Activated CD4-positive, alpha-beta T cell treated with anti-CD3 and anti-CD28 coated beads for 36 hours (primary cell): ENCODE data around the gene RBM19. TPM values are rescaled to one million over a fixed set of nuclear protein-coding genes. Genes with fewer than 3 reads are reported as not detected.

Source experiments
- ATAC-seq: fragments of 200-7000 bp; cut with Tn5 transposase; one replicate; pipeline ENCODE4 v1.10.0; 2021; ENCODE audit warnings: mild to moderate bottlenecking, moderate library complexity
- CTCF ChIA-PET: fragments of 350-600 bp; sonication (Branson Sonifier 250); formaldehyde crosslinking; loops from one replicate; lab custom pipeline; 2021; ENCODE audit warnings: antibody characterized with exemption; lab: Charles Lee
- POLR2A ChIA-PET: fragments of 350-600 bp; sonication (Branson Sonifier 250); formaldehyde crosslinking; loops from one replicate; lab custom pipeline; 2021; ENCODE audit warnings: antibody characterized with exemption, inconsistent platforms; lab: Charles Lee
- DNase-seq: peaks from one replicate; pipeline ENCODE4 v3.0.0-alpha.2; 2020
- H3K27ac Mint-ChIP-seq: one replicate; pipeline ENCODE4 v1.8.0; 2021; ENCODE audit warnings: mixed read lengths
- H3K27me3 Mint-ChIP-seq: one replicate; pipeline ENCODE4 v1.8.0; 2021; ENCODE audit warnings: mixed read lengths
- H3K36me3 Mint-ChIP-seq: one replicate; pipeline ENCODE4 v1.8.0; 2021; ENCODE audit warnings: low read depth, mixed read lengths
- H3K4me1 Mint-ChIP-seq: one replicate; pipeline ENCODE4 v1.8.0; 2021; ENCODE audit warnings: mixed read lengths
- H3K4me3 Mint-ChIP-seq: one replicate; pipeline ENCODE4 v1.8.0; 2021; ENCODE audit warnings: mild to moderate bottlenecking, moderate library complexity, mixed read lengths
- H3K9me3 Mint-ChIP-seq: one replicate; pipeline ENCODE4 v1.8.0; 2021; ENCODE audit warnings: low read depth, mixed read lengths
- intact Hi-C, 2 experiments: fragments of 100-400 bp; cut with DNase I in 1 of 2; cut with micrococcal nuclease in 1 of 2; formaldehyde crosslinking; loops; one replicate each; pipeline versions ENCODE4 v1.14.2 to v1.15.1; 2022 to 2024; cut with DNase I, micrococcal nuclease
- total RNA-seq, 2 experiments: library from RNA; stranded (reverse); gene quantifications; one replicate each; pipeline ENCODE4 v1.2.3, GENCODE V29; 2021

The RBM19 gene
- total RNA-seq, 2 experiments from 2014 or later = 79.6 to 93.5 TPM

GRCh38 chr12:113950873-113951272, 15.3 kb downstream of the RBM19 start:
- POLR2A ChIA-PET = no interaction called here
- Mint-ChIP-seq H3K9me3 (no peaks in the 10 kb centered on the region), H3K27ac (no peak overlapping the region), H3K27me3 (no peaks in the 10 kb centered on the region), H3K36me3 (peaks cover 62% of the 10 kb centered on the region), H3K4me1 (no peaks in the 10 kb centered on the region), H3K4me3 (no peak overlapping the region)
- DNase-seq (no peak), ATAC-seq (no peak)
- intact Hi-C loops = no loop called here
- CTCF ChIA-PET = interaction anchor here (0.6 to 0.8 kb wide), 2 partner anchors 16 to 22 kb away, joined by 3 to 5 read pairs; no protein-coding TSS in a partner anchor

GRCh38 chr12:113949321-113950305, 16.5 kb downstream of the RBM19 start:
- no peaks in the 10 kb centered on the region for H3K4me1 Mint-ChIP-seq
- no peak overlapping the region for H3K27ac Mint-ChIP-seq
- ChIA-PET POLR2A (no interaction called here), CTCF (no interaction called here)
- H3K9me3 Mint-ChIP-seq = no peaks in the 10 kb centered on the region
- H3K27me3 Mint-ChIP-seq = no peaks in the 10 kb centered on the region
- ATAC-seq = no peak
- H3K36me3 Mint-ChIP-seq = peaks cover 62% of the 10 kb centered on the region
- no peak for DNase-seq
- intact Hi-C loops = no loop called here
- H3K4me3 Mint-ChIP-seq = no peak overlapping the region

GRCh38 chr12:113948151-113948914, 17.8 kb downstream of the RBM19 start:
- Mint-ChIP-seq H3K4me3 (no peak overlapping the region), H3K9me3 (no peaks in the 10 kb centered on the region), H3K36me3 (peaks cover 60% of the 10 kb centered on the region), H3K4me1 (no peaks in the 10 kb centered on the region), H3K27me3 (no peaks in the 10 kb centered on the region), H3K27ac (no peak overlapping the region)
- POLR2A ChIA-PET = no interaction called here
- DNase-seq (no peak), ATAC-seq (no peak)
- CTCF ChIA-PET = no interaction called here
- intact Hi-C loops = no loop called here

GRCh38 chr12:113946175-113946574, 19.9 kb downstream of the RBM19 start:
- no peak for DNase-seq
- no peaks in the 10 kb centered on the region for H3K4me1 Mint-ChIP-seq
- no peaks in the 10 kb centered on the region for H3K9me3 Mint-ChIP-seq
- ChIA-PET CTCF (no interaction called here), POLR2A (no interaction called here)
- no peak overlapping the region for H3K4me3 Mint-ChIP-seq
- H3K27me3 Mint-ChIP-seq = no peaks in the 10 kb centered on the region
- ATAC-seq = no peak
- H3K36me3 Mint-ChIP-seq = peaks cover 71% of the 10 kb centered on the region
- intact Hi-C loops = no loop called here
- no peak overlapping the region for H3K27ac Mint-ChIP-seq

GRCh38 chr12:113945174-113946173, 20.7 kb downstream of the RBM19 start:
- Mint-ChIP-seq H3K27me3 (no peaks in the 10 kb centered on the region), H3K27ac (no peak overlapping the region), H3K36me3 (peaks cover 72% of the 10 kb centered on the region), H3K4me1 (no peaks in the 10 kb centered on the region), H3K4me3 (no peak overlapping the region), H3K9me3 (no peaks in the 10 kb centered on the region)
- intact Hi-C loops = no loop called here
- ChIA-PET POLR2A (no interaction called here), CTCF (no interaction called here)
- DNase-seq = no peak
- no peak for ATAC-seq

DNA sequence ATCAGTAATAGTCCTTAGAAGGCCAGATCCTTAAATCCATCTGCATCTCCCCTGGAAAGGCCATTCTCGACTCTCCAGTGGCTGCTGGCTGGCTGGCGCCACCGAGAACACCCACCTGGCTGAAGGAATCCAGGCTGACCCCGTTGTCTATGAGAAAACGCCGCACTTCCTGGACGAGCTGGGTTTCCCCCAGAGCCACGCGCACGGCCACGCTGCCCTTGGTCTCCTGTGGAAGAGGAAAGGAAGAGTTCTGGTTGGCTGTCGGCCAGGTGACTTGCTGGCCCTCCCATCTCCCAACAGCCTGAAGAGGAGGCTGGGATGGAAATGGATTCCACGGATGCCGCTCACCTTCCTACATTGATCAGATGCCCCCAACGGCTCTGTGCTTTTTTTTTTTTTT, 23.9 kb downstream of the RBM19 start:
- Mint-ChIP-seq H3K27me3 (no peaks in the 10 kb centered on the region), H3K4me3 (no peak overlapping the region), H3K27ac (no peak overlapping the region), H3K36me3 (peaks cover 67% of the 10 kb centered on the region), H3K4me1 (no peaks in the 10 kb centered on the region), H3K9me3 (no peaks in the 10 kb centered on the region)
- CTCF ChIA-PET = interaction anchor here (0.7 kb wide), 1 partner anchor 311 kb away, joined by 3 read pairs; no protein-coding TSS in a partner anchor
- ATAC-seq (no peak), DNase-seq (no peak)
- intact Hi-C loops = no loop called here
- POLR2A ChIA-PET = interaction anchor here (1.4 kb wide), 1 partner anchor 20 kb away, joined by 3 read pairs; no protein-coding TSS in a partner anchor

GRCh38 chr12:113941208-113941486, 25.0 kb downstream of the RBM19 start:
- Mint-ChIP-seq H3K27ac (no peak overlapping the region), H3K4me3 (no peak overlapping the region), H3K36me3 (peaks cover 60% of the 10 kb centered on the region), H3K9me3 (no peaks in the 10 kb centered on the region), H3K4me1 (no peaks in the 10 kb centered on the region), H3K27me3 (no peaks in the 10 kb centered on the region)
- POLR2A ChIA-PET = no interaction called here
- CTCF ChIA-PET = no interaction called here
- intact Hi-C loops = no loop called here
- ATAC-seq = no peak
- DNase-seq = no peak

GRCh38 chr12:113940357-113941207, 25.5 kb downstream of the RBM19 start:
- ATAC-seq = no peak
- no peaks in the 10 kb centered on the region for H3K4me1 Mint-ChIP-seq
- H3K4me3 Mint-ChIP-seq = no peak overlapping the region
- H3K36me3 Mint-ChIP-seq = peaks cover 60% of the 10 kb centered on the region
- H3K27ac Mint-ChIP-seq = no peak overlapping the region
- no peaks in the 10 kb centered on the region for H3K27me3 Mint-ChIP-seq
- POLR2A ChIA-PET = no interaction called here
- no peak for DNase-seq
- CTCF ChIA-PET = no interaction called here
- intact Hi-C loops = no loop called here
- H3K9me3 Mint-ChIP-seq = no peaks in the 10 kb centered on the region

DNA sequence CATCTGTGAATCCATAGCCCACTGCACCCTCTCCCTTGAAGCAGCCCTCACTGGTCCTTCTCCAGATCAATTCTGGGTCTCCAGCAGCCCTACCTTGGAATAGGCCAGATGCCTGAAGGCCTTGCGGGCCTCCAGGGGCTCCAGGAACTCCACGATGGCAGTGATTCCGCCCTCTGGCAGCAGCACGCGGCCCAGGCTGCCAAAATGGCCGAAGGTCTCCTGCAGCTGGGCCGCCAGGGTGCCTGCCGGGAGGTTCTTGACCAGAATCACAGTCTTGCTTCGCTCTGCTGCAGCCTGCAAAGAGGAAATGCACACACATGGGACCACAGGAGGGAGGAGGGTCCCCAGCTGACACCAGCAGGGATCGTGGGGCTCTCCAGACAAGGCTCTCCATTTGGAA, 26.3 kb downstream of the RBM19 start:
- Mint-ChIP-seq H3K27ac (no peak overlapping the region), H3K36me3 (peaks cover 59% of the 10 kb centered on the region)
- intact Hi-C loops = no loop called here

GRCh38 chr12:113938471-113938870, 27.7 kb downstream of the RBM19 start:
- H3K9me3 Mint-ChIP-seq = no peaks in the 10 kb centered on the region
- H3K4me3 Mint-ChIP-seq = no peak overlapping the region
- no peak overlapping the region for H3K27ac Mint-ChIP-seq
- ChIA-PET CTCF (no interaction called here), POLR2A (no interaction called here)
- DNase-seq = no peak
- H3K4me1 Mint-ChIP-seq = no peaks in the 10 kb centered on the region
- no peaks in the 10 kb centered on the region for H3K27me3 Mint-ChIP-seq
- H3K36me3 Mint-ChIP-seq = peaks cover 59% of the 10 kb centered on the region
- ATAC-seq = no peak
- intact Hi-C loops = no loop called here

More for the DNA sequence above, 26.3 kb downstream of the RBM19 start:
- H3K4me1 Mint-ChIP-seq = no peaks in the 10 kb centered on the region
- ChIA-PET CTCF (no interaction called here), POLR2A (no interaction called here)
- no peaks in the 10 kb centered on the region for H3K27me3 Mint-ChIP-seq
- no peak for DNase-seq
- H3K4me3 Mint-ChIP-seq = no peak overlapping the region
- no peak for ATAC-seq
- no peaks in the 10 kb centered on the region for H3K9me3 Mint-ChIP-seq
